Kidney (tissue), 14 donors: Measurements from ENCODE around the gene AQP1. TPM values are rescaled to one million over a fixed set of nuclear protein-coding genes. Genes with fewer than 3 reads are reported as not detected.

Experiments
- DNase-seq, 5 donors: peaks; one replicate each; pipeline ENCODE4 v3.0.0-alpha.2; 2013 to 2020
- FAIRE-seq: peaks from 2 replicates; lab custom pipeline; 2012; peaks lifted over from hg19 to GRCh38; lab: Jason Lieb, UNC
- H3K27ac ChIP-seq, 2 donors: one replicate each; pipeline ENCODE4 v1.7.0; 2013; ENCODE audit warnings: low read depth in 2 of 2, low read length in 2 of 2, inconsistent platforms in 1 of 2
- H3K27me3 ChIP-seq: one replicate; pipeline ENCODE4 v1.7.1; 2013; ENCODE audit warnings: low read length, inconsistent platforms; ENCODE audit not compliant: control insufficient read depth, insufficient read depth
- H3K36me3 ChIP-seq, 3 donors: one replicate each; pipeline versions ENCODE4 v1.7.0 to v1.7.1; 2013; ENCODE audit warnings: low read length in 3 of 3, control low read depth in 1 of 3, inconsistent platforms in 1 of 3; ENCODE audit not compliant: insufficient read depth in 3 of 3, control insufficient read depth in 2 of 3
- H3K4me1 ChIP-seq, 3 donors: one replicate each; pipeline versions ENCODE4 v1.7.0 to v1.7.1; 2013; ENCODE audit warnings: low read length in 3 of 3, inconsistent platforms in 1 of 3, low read depth in 1 of 3; ENCODE audit not compliant: control insufficient read depth in 2 of 3, insufficient read depth in 2 of 3
- H3K4me3 ChIP-seq, 3 donors: one replicate each; pipeline versions ENCODE4 v1.7.0 to v1.8.1; 2013; ENCODE audit warnings: low read length in 3 of 3, control low read depth in 1 of 3, inconsistent platforms in 1 of 3
- H3K9ac ChIP-seq, 3 donors: one replicate each; pipeline versions ENCODE4 v1.7.0 to v1.7.1; 2013; ENCODE audit warnings: low read length in 3 of 3, control low read depth in 1 of 3, inconsistent platforms in 1 of 3
- H3K9me3 ChIP-seq, 3 donors: one replicate each; pipeline versions ENCODE4 v1.7.0 to v1.7.1; 2013; ENCODE audit warnings: low read length in 3 of 3, control low read depth in 1 of 3, inconsistent platforms in 1 of 3; ENCODE audit not compliant: control insufficient read depth in 2 of 3, insufficient read depth in 1 of 3
- CTCF ChIP-seq: IDR thresholded peaks from 3 replicates; pipeline ENCODE4 v1.5.1; 2012; ENCODE audit warnings: mild to moderate bottlenecking, moderate library complexity, borderline replicate concordance; ENCODE audit not compliant: insufficient read depth; ENCODE audit errors: extremely low read depth
- intact Hi-C: fragments of 100-400 bp; cut with DNase I; formaldehyde crosslinking; loops from one replicate; pipeline ENCODE4 v1.11.1; 2022
- polyA plus RNA-seq: library from polyadenylated mRNA; stranded (reverse); fragments of 350-450 nt; fragmentation: Illumina TruSeq; extraction: RNeasy Lipid Tissue Mini Kit (QIAGEN cat#74804); gene quantifications from one replicate; pipeline ENCODE4 v1.2.3, GENCODE V29; 2014; ENCODE audit warnings: low read depth, low replicate concordance; ENCODE audit not compliant: insufficient read depth
- total RNA-seq: library from RNA; stranded (reverse); fragmentation: NEBNext Ultra II Directional; extraction: Animal tissue kit (Norgen Biotek cat#: 25700); gene quantifications from one replicate; pipeline ENCODE4 v1.2.1, GENCODE V29; 2021
- donor health status: control.
- donor health status: control.
- donor health status: control.
- donor health status: control.
- donor health status: control.
- donor health status: DM: yes; HTN: yes; CAD: no.
- donor health status: Normal renal cell carcinoma (clear cell type).

The AQP1 gene
- total and polyA plus RNA-seq, 2 donors from 2014 or later: 291 to 617 TPM

DNA sequence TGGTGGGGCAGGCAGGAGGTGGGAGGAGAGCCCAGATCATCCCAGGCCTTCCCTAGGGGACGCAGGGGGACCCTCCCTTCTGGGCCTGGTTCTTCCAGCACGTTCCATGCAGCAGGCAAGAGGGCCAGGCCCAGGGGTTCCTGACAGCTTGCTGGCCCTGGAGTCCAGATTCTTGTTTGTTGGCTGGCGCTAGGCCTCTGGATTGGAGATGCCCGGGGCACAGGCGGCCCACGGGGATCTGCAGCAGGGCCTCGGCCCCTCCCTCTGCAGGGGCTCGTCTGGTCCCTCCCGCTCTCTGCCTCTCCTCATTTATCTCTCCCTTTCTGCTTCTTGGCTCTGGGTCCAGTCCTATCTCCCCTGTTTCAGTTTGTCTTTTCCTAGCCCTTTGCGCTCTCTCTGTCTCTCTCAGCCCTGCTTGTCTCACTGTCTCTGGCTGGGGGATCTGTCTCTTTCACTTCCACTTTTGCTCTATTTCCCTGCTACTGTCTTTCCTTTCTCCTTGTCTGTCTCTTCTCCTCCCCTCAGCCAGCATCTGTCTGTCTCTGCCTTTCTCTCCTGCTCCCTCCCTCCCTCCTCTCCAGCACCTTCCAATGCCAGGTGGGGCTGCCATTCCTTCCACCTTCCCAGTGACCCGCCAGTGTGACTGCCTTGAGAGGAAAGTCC is 1.1 kb upstream of the AQP1 start:
- peaks cover 0 to 21% (median 11%) of the 10 kb centered on the region in 3 donors for H3K4me1 ChIP-seq
- H3K4me3 ChIP-seq: peak overlapping the region in 1 of 3 donors; percentile 47
- DNase-seq: no peak

GRCh38 chr7:30911133-30911532 is 520 bp upstream of the AQP1 start:
- no peaks in the 10 kb centered on the region for H3K36me3 ChIP-seq
- H3K27ac ChIP-seq: peak overlapping the region; percentile 39 to 42
- no peaks in the 10 kb centered on the region for H3K27me3 ChIP-seq
- peak overlapping the region in 1 of 3 donors; percentile 47 for H3K4me3 ChIP-seq
- intact Hi-C loops: no loop called here
- no peak overlapping the region for H3K9ac ChIP-seq
- no peak for FAIRE-seq
- no peak for DNase-seq
- peaks cover 0 to 21% (median 11%) of the 10 kb centered on the region in 3 donors for H3K4me1 ChIP-seq
- no peak for TF ChIP-seq CTCF
- H3K9me3 ChIP-seq: no peaks in the 10 kb centered on the region

More for the DNA sequence above, 1.1 kb upstream of the AQP1 start:
- no peak for FAIRE-seq
- peak overlapping the region; percentile 39 to 42 for H3K27ac ChIP-seq
- intact Hi-C loops: no loop called here
- no peaks in the 10 kb centered on the region for H3K36me3 ChIP-seq
- H3K9me3 ChIP-seq: no peaks in the 10 kb centered on the region
- no peaks in the 10 kb centered on the region for H3K27me3 ChIP-seq
- no peak for TF ChIP-seq CTCF
- H3K9ac ChIP-seq: no peak overlapping the region

- H3K27ac ChIP-seq: peak overlapping the region; percentile 72 to 81
- no peak for FAIRE-seq
Observed at GRCh38 chr7:30912021-30912730, 523 bp downstream of the AQP1 start.

More at GRCh38 chr7:30912021-30912730, 523 bp downstream of the AQP1 start:
- Histone ChIP-seq H3K36me3 (no peaks in the 10 kb centered on the region), H3K9me3 (no peaks in the 10 kb centered on the region), H3K27me3 (no peaks in the 10 kb centered on the region), H3K4me1 (peaks cover 0 to 21% (median 11%) of the 10 kb centered on the region in 3 donors), H3K4me3 (peak overlapping the region in 2 of 3 donors; percentile 77 to 94), H3K9ac (peak overlapping the region in 1 of 3 donors; percentile 79)
- TF ChIP-seq CTCF: no peak
- DNase-seq: no peak
- intact Hi-C loops: no loop called here
